Measurements from ENCODE around the gene CCNDBP1. TPM values are rescaled to one million over a fixed set of nuclear protein-coding genes. Genes with fewer than 3 reads are reported as not detected.

The CCNDBP1 gene
- total and polyA plus RNA-seq, 2 experiments from 2014 or later, result 23.9 to 33.5 TPM

DNA sequence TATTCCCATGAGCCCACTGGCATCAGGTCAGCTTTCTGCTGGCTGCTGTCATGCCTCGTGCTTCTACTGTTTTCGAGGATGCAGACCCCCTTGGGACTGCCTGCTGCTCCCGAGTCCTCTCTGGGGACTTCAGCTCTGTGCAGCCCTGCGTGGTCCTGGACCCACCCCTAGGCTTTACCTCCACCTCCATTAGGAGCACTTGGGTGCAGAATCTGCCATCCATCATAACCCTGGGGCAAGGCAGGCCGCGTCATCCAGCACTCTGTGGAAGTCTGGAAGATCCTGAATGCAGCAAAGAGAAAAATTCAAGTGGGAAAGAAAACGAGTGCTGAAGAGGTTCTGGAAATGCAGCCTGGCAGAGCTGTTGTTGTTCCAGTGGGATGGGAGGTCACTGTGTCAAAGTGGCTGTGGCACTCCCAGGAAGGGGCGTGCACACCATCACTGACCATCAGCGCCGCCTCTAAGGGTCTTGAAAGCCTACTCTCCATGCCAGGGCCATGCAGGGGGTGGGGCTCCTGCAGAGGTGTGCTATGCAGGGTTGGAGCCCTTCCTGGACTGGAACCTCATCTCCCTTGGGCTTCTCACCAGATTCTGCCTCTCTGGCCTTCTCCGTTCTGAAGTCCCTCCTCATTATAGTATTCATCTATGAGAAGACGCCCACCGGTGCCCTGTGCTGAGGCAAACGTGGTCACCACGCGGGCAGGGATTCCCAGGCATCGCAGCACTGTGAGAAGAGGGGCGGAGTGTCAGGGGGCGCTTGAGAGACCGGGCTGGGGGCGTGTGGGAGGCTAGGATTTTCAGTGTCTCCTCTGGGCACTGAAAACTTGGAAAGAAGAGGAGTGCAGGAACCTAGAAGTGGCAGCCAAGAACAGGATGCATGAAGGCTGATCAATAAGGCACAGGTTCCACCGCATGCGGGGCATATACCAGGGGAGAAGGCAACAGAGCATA is 23.1 kb downstream of the CCNDBP1 start:
- 0 out of 2 replicates have a peak overlapping the region, but pooled peaks have one; percentile 12 for H3K4me2 ChIP-seq
- Mint-ChIP-seq H3K27ac (no peak overlapping the region), H3K27me3 (ENCODE audit: insufficient read depth, low read depth, poor library complexity) (peaks cover 14% of the 10 kb centered on the region), H3K4me1 (peaks cover 11% of the 10 kb centered on the region), H3K9me3 (no peaks in the 10 kb centered on the region), H3K4me3 (no peak overlapping the region), H3K36me3 (ENCODE audit: low read depth) (no peaks in the 10 kb centered on the region)
- DNase-seq (ENCODE audit: low spot score) (no peak), ATAC-seq (no peak)
- no peaks in the 10 kb centered on the region for H3K36me3 ChIP-seq (ENCODE audit: insufficient read depth)
- H3K4me3 ChIP-seq, result no peak overlapping the region
- H3K27me3 ChIP-seq (ENCODE audit: insufficient read depth), result no peaks in the 10 kb centered on the region
- no peaks in the 10 kb centered on the region for H3K9me2 ChIP-seq (ENCODE audit: insufficient read depth)
- no peaks in the 10 kb centered on the region for H4K20me1 ChIP-seq (replicated peaks; ENCODE audit: insufficient read depth)
- peak overlapping the region; percentile 95 for H2AFZ ChIP-seq
- no peaks in the 10 kb centered on the region for H3K4me1 ChIP-seq (ENCODE audit: insufficient read depth)
- H3F3A ChIP-seq (replicated peaks; ENCODE audit: low read depth), result no peaks in the 10 kb centered on the region
- H3K27ac ChIP-seq (ENCODE audit: low read depth), result no peak overlapping the region
- TF ChIP-seq CREB1 (CRISPR knock-in tag; IDR thresholded peaks at IDR 0.05; ENCODE audit: low read depth), result no peak
- TF ChIP-seq JUNB (IDR thresholded peaks at IDR 0.05; ENCODE audit: unreplicated experiment), result no peak
- TF ChIP-seq ZNF331 (CRISPR knock-in tag; IDR thresholded peaks at IDR 0.05; ENCODE audit: low read depth), result no peak
- TF ChIP-seq POLR2AphosphoS5 (IDR thresholded peaks at IDR 0.05; ENCODE audit: low read depth), result no peak
- TF ChIP-seq ZNF114 (CRISPR knock-in tag; IDR thresholded peaks at IDR 0.05), result no peak
- TF ChIP-seq, protein P1, sequence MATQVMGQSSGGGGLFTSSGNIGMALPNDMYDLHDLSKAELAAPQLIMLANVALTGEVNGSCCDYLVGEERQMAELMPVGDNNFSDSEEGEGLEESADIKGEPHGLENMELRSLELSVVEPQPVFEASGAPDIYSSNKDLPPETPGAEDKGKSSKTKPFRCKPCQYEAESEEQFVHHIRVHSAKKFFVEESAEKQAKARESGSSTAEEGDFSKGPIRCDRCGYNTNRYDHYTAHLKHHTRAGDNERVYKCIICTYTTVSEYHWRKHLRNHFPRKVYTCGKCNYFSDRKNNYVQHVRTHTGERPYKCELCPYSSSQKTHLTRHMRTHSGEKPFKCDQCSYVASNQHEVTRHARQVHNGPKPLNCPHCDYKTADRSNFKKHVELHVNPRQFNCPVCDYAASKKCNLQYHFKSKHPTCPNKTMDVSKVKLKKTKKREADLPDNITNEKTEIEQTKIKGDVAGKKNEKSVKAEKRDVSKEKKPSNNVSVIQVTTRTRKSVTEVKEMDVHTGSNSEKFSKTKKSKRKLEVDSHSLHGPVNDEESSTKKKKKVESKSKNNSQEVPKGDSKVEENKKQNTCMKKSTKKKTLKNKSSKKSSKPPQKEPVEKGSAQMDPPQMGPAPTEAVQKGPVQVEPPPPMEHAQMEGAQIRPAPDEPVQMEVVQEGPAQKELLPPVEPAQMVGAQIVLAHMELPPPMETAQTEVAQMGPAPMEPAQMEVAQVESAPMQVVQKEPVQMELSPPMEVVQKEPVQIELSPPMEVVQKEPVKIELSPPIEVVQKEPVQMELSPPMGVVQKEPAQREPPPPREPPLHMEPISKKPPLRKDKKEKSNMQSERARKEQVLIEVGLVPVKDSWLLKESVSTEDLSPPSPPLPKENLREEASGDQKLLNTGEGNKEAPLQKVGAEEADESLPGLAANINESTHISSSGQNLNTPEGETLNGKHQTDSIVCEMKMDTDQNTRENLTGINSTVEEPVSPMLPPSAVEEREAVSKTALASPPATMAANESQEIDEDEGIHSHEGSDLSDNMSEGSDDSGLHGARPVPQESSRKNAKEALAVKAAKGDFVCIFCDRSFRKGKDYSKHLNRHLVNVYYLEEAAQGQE (IDR thresholded peaks at IDR 0.05; ENCODE audit: unreplicated experiment), result no peak
- no peaks in the 10 kb centered on the region for H3K79me2 ChIP-seq (replicated peaks; ENCODE audit: insufficient read depth)

DNA sequence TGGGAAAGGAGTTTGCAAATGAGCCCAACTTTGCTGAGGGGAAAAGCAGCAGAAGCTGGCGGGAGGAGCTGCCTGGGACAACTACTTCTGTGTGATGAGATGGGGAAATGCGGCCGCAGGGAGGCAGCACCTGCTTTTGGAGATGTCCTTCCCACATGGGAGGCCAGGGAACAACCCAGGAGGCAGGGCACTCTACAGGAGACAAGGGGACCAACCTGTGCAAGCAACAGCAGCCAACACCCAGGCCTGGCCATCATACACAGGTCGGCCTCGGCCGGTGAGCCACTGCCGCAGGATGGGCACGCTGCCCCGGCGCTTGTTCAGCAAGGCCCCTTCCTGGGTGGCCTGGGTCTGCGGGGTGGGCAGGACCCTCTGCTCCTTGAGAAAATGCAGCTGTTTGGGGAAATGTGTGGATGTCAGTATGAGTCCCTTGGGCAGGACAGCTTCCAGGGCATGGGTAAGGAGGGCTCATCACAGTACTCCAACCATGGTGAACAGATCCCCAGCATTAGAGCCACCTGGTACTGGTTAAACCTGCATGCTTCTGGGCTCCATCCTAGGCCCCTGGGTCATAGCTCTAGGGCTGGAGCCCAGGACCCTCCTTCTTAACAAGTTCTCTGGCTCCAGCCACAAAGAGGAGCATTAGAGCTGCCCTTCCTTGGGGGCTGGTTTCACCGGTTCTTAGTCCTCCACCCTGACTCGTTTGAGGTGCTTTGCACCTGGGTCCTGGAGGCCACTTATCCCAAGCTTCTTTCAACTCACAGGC is 24.0 kb downstream of the CCNDBP1 start:
- 0 out of 2 replicates have a peak overlapping the region, but pooled peaks have one; percentile 12 for H3K4me2 ChIP-seq
- no peaks in the 10 kb centered on the region for H3K79me2 ChIP-seq (replicated peaks; ENCODE audit: insufficient read depth)
- no peaks in the 10 kb centered on the region for H4K20me1 ChIP-seq (replicated peaks; ENCODE audit: insufficient read depth)
- H3K9me2 ChIP-seq (ENCODE audit: insufficient read depth), result no peaks in the 10 kb centered on the region
- ATAC-seq (peak; percentile 84), DNase-seq (ENCODE audit: low spot score) (peak; percentile 71)
- H3K27me3 ChIP-seq (ENCODE audit: insufficient read depth), result no peaks in the 10 kb centered on the region
- Mint-ChIP-seq H3K27me3 (ENCODE audit: insufficient read depth, low read depth, poor library complexity) (peaks cover 14% of the 10 kb centered on the region), H3K27ac (no peak overlapping the region), H3K9me3 (no peaks in the 10 kb centered on the region), H3K4me3 (no peak overlapping the region), H3K4me1 (peaks cover 15% of the 10 kb centered on the region), H3K36me3 (ENCODE audit: low read depth) (no peaks in the 10 kb centered on the region)
- no peaks in the 10 kb centered on the region for H3K4me1 ChIP-seq (ENCODE audit: insufficient read depth)
- H2AFZ ChIP-seq, result peak overlapping the region; percentile 95
- H3K36me3 ChIP-seq (ENCODE audit: insufficient read depth), result no peaks in the 10 kb centered on the region
- H3K4me3 ChIP-seq, result no peak overlapping the region
- no peaks in the 10 kb centered on the region for H3F3A ChIP-seq (replicated peaks; ENCODE audit: low read depth)
- H3K27ac ChIP-seq (ENCODE audit: low read depth), result no peak overlapping the region
- TF ChIP-seq, protein P2, sequence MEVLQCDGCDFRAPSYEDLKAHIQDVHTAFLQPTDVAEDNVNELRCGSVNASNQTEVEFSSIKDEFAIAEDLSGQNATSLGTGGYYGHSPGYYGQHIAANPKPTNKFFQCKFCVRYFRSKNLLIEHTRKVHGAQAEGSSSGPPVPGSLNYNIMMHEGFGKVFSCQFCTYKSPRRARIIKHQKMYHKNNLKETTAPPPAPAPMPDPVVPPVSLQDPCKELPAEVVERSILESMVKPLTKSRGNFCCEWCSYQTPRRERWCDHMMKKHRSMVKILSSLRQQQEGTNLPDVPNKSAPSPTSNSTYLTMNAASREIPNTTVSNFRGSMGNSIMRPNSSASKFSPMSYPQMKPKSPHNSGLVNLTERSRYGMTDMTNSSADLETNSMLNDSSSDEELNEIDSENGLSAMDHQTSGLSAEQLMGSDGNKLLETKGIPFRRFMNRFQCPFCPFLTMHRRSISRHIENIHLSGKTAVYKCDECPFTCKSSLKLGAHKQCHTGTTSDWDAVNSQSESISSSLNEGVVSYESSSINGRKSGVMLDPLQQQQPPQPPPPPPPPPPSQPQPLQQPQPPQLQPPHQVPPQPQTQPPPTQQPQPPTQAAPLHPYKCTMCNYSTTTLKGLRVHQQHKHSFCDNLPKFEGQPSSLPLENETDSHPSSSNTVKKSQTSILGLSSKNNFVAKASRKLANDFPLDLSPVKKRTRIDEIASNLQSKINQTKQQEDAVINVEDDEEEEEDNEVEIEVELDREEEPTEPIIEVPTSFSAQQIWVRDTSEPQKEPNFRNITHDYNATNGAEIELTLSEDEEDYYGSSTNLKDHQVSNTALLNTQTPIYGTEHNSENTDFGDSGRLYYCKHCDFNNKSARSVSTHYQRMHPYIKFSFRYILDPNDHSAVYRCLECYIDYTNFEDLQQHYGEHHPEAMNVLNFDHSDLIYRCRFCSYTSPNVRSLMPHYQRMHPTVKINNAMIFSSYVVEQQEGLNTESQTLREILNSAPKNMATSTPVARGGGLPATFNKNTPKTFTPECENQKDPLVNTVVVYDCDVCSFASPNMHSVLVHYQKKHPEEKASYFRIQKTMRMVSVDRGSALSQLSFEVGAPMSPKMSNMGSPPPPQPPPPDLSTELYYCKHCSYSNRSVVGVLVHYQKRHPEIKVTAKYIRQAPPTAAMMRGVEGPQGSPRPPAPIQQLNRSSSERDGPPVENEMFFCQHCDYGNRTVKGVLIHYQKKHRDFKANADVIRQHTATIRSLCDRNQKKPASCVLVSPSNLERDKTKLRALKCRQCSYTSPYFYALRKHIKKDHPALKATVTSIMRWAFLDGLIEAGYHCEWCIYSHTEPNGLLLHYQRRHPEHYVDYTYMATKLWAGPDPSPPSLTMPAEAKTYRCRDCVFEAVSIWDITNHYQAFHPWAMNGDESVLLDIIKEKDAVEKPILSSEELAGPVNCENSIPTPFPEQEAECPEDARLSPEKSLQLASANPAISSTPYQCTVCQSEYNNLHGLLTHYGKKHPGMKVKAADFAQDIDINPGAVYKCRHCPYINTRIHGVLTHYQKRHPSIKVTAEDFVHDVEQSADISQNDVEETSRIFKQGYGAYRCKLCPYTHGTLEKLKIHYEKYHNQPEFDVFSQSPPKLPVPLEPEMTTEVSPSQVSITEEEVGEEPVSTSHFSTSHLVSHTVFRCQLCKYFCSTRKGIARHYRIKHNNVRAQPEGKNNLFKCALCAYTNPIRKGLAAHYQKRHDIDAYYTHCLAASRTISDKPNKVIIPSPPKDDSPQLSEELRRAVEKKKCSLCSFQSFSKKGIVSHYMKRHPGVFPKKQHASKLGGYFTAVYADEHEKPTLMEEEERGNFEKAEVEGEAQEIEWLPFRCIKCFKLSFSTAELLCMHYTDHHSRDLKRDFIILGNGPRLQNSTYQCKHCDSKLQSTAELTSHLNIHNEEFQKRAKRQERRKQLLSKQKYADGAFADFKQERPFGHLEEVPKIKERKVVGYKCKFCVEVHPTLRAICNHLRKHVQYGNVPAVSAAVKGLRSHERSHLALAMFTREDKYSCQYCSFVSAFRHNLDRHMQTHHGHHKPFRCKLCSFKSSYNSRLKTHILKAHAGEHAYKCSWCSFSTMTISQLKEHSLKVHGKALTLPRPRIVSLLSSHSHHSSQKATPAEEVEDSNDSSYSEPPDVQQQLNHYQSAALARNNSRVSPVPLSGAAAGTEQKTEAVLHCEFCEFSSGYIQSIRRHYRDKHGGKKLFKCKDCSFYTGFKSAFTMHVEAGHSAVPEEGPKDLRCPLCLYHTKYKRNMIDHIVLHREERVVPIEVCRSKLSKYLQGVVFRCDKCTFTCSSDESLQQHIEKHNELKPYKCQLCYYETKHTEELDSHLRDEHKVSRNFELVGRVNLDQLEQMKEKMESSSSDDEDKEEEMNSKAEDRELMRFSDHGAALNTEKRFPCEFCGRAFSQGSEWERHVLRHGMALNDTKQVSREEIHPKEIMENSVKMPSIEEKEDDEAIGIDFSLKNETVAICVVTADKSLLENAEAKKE (CRISPR knock-in tag; IDR thresholded peaks at IDR 0.05), result 0 out of 2 replicates have a peak, but pooled peaks have one; percentile 4
